ENCODE measurements around the gene ASIC2. TPM values are rescaled to one million over a fixed set of nuclear protein-coding genes. Genes with fewer than 3 reads are reported as not detected.

ASIC2 gene
- total and polyA plus RNA-seq, 2 donors (not counting 3 experiments of a cell fraction or from before 2014, with no cell fraction given) = not detected

DNA sequence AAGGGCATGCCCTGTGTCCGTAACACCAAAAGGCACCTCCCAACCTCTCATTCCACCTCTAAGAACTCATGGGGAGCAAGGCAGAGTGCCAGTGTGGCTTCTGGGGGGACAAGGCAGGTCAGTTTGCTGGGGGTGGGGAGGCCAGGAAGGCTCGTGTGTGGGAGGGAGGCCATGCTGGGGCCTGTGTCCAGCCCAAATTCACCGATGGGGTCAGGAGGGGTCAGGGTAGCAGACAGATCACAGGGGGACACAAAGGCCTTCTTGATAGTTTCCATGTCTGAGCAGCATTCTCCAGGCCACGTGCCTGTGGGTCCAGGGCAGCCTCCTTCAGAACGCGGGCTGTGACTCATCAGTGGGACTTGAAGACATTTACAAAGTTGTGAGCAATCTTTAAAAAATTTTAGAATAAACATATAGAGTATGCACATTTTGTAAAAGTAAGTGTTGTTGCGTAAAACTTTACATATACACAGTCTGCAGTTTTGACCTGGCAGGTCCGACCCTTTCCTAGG, 280.5 kb downstream of the ASIC2 start:
- POLR2A ChIA-PET = no interaction called here
- H3K9me3 ChIP-seq (replicated peaks; ENCODE audit: control insufficient read depth, insufficient read depth, low read length) = no peaks in the 10 kb centered on the region

More for the DNA sequence above, 280.5 kb downstream of the ASIC2 start:
- no peak overlapping the region for H3K4me3 ChIP-seq (replicated peaks in 1 of 3; ENCODE audit: insufficient read depth in 1 of 3, low read depth in 1 of 3, low read length in 3 of 3)
- DNase-seq (ENCODE audit: low read depth, low spot score) = no peak
- H3K27ac ChIP-seq (ENCODE audit: insufficient read depth, low read depth, low read length) = no peak overlapping the region
- no peak overlapping the region for H2AFZ ChIP-seq (ENCODE audit: low read depth, low read length)
- CTCF ChIA-PET = interaction anchor here (1.1 kb wide), 1 partner anchor 14 kb away, joined by 3 read pairs; no protein-coding TSS in a partner anchor
- H3K9ac ChIP-seq (replicated peaks; ENCODE audit: extremely low read depth, insufficient read depth, low read length) = no peak overlapping the region
- TF ChIP-seq JUN (IDR thresholded peaks at IDR 0.05; ENCODE audit: borderline replicate concordance, insufficient read depth, insufficient read length, low read depth) (no peak), POLR2A (IDR thresholded peaks at IDR 0.05; ENCODE audit: low read depth, low read length) (no peak), EZH2 (IDR thresholded peaks at IDR 0.05; ENCODE audit: borderline replicate concordance, low read depth, low read length, severe bottlenecking) (no peak)
- TF ChIP-seq, protein P1, sequence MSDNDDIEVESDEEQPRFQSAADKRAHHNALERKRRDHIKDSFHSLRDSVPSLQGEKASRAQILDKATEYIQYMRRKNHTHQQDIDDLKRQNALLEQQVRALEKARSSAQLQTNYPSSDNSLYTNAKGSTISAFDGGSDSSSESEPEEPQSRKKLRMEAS (IDR thresholded peaks at IDR 0.05; ENCODE audit: insufficient read depth, insufficient read length) = no peak
- TF ChIP-seq, protein P2, sequence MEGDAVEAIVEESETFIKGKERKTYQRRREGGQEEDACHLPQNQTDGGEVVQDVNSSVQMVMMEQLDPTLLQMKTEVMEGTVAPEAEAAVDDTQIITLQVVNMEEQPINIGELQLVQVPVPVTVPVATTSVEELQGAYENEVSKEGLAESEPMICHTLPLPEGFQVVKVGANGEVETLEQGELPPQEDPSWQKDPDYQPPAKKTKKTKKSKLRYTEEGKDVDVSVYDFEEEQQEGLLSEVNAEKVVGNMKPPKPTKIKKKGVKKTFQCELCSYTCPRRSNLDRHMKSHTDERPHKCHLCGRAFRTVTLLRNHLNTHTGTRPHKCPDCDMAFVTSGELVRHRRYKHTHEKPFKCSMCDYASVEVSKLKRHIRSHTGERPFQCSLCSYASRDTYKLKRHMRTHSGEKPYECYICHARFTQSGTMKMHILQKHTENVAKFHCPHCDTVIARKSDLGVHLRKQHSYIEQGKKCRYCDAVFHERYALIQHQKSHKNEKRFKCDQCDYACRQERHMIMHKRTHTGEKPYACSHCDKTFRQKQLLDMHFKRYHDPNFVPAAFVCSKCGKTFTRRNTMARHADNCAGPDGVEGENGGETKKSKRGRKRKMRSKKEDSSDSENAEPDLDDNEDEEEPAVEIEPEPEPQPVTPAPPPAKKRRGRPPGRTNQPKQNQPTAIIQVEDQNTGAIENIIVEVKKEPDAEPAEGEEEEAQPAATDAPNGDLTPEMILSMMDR (IDR thresholded peaks at IDR 0.05; ENCODE audit: extremely low read depth in 1 of 2, insufficient read depth in 1 of 2, low read depth in 1 of 2, low read length in 2 of 2) = no peak
- intact Hi-C loops (cut with micrococcal nuclease) = no loop called here
- dilution Hi-C loops (cut with MboI; ENCODE audit: extremely low pct_ligation_motif_present, low sequenced_read_pairs) = no loop called here
- BruUV-seq (replicated peaks) = no TSS peak
- H3K36me3 ChIP-seq (ENCODE audit: control insufficient read depth in 2 of 2, extremely low read depth in 1 of 2, insufficient read depth in 2 of 2, low read length in 2 of 2) = no peaks in the 10 kb centered on the region
- H3K79me2 ChIP-seq (ENCODE audit: control insufficient read depth, insufficient read depth, low read length) = no peaks in the 10 kb centered on the region
- H3K4me1 ChIP-seq (ENCODE audit: control insufficient read depth, extremely low read depth, insufficient read depth, low read length) = no peaks in the 10 kb centered on the region
- H4K20me1 ChIP-seq (replicated peaks; ENCODE audit: control insufficient read depth, extremely low read depth, insufficient read depth, low read length) = no peaks in the 10 kb centered on the region
- no peak for FAIRE-seq
- H3K4me2 ChIP-seq (ENCODE audit: insufficient read depth, low read length) = no peak overlapping the region
- no peaks in the 10 kb centered on the region for H3K27me3 ChIP-seq (ENCODE audit: control insufficient read depth in 2 of 2, insufficient read depth in 2 of 2, low read length in 2 of 2)
- H3K9me1 ChIP-seq (replicated peaks; ENCODE audit: control insufficient read depth, extremely low read depth, insufficient read depth, low read length) = no peaks in the 10 kb centered on the region

Data from endothelial cell of umbilical vein (primary cell).